ENCODE measurements around the gene USP49.

GRCh38 chr6:41937861-41938574 lies 42.8 kb upstream of the USP49 start:
- TF ChIP-seq CTCF (IDR thresholded peaks at IDR 0.05) (no peak), POLR2A (IDR thresholded peaks at IDR 0.05) (no peak), POLR2AphosphoS5 (IDR thresholded peaks at IDR 0.05) (no peak), EP300 (IDR thresholded peaks at IDR 0.05; ENCODE audit: low read depth) (no peak)

Data from transverse colon (tissue), 4 donors.